ENCODE data around the gene BICRA. TPM values are rescaled to one million over a fixed set of nuclear protein-coding genes. Genes with fewer than 3 reads are reported as not detected.

Gene BICRA
- total and polyA plus RNA-seq, 2 of the 4 experiments (the other 2 are of a cell fraction), result 1.8 to 3.5 TPM

DNA sequence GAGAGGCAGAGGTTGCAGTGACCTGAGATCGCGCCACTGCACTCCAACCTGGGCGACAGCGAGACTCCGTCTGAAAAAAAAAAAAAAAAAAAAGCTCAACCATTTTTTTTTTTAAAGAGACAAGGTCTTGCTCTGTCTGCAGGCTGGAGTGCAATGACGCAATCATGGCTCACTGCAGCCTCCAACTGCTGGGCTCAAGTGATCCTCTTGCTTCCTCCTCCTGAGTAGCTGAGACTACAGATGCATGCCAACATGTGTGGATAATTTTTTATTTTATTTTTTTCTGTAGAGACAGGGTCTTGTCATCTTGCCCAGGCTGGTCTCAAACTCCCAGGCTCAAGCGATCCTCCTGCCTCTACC, 114.6 kb downstream of the BICRA start:
- Histone ChIP-seq H3K9ac (ENCODE audit: low read depth, low read length) (peak overlapping the region; percentile 77; the same call in 1 of the 2 replicates), H2BK20ac (ENCODE audit: low read depth, low read length) (no peak overlapping the region), H2AFZ (replicated peaks; ENCODE audit: low read length, poor library complexity) (no peak overlapping the region), H3K18ac (ENCODE audit: low read depth, low read length) (no peak overlapping the region), H2BK5ac (ENCODE audit: low read depth, low read length, poor library complexity, severe bottlenecking) (peak overlapping the region; percentile 93), H4K5ac (ENCODE audit: low read depth, low read length) (no peak overlapping the region), H3K27ac (ENCODE audit: insufficient read depth, low read length) (peak overlapping the region; percentile 99), H4K20me1 (ENCODE audit: insufficient read depth, low read length) (peaks cover 39% of the 10 kb centered on the region), H3K4me2 (ENCODE audit: low read depth, low read length) (peak overlapping the region; percentile 34), H2BK15ac (ENCODE audit: low read depth, low read length) (no peak overlapping the region), H2AK9ac (replicated peaks; ENCODE audit: low read depth, low read length, poor library complexity) (no peak overlapping the region), H3K27me3 (ENCODE audit: control insufficient read depth, insufficient read depth, low read length) (no peaks in the 10 kb centered on the region), H3K4me1 (ENCODE audit: control insufficient read depth, insufficient read depth, low read length) (peaks cover 35% of the 10 kb centered on the region), H3K9me1 (ENCODE audit: insufficient read depth, low read length) (peaks cover 29% of the 10 kb centered on the region), H3K56ac (ENCODE audit: extremely low read depth, insufficient read depth, low read length) (no peak overlapping the region), H3K4ac (ENCODE audit: low read depth, low read length) (peak overlapping the region; percentile 71), H4K91ac (ENCODE audit: insufficient read depth, low read depth, low read length) (no peak overlapping the region; the same call in 1 of the 2 replicates), H2BK120ac (ENCODE audit: low read depth, low read length) (no peak overlapping the region), H3K36me3 (ENCODE audit: control insufficient read depth, insufficient read depth, low read length) (peaks cover 56% of the 10 kb centered on the region), H3K4me3 (ENCODE audit: insufficient read depth, low read depth, low read length) (no peak overlapping the region), H3K9me3 (ENCODE audit: control insufficient read depth, insufficient read depth, low read length) (no peaks in the 10 kb centered on the region), H4K8ac (ENCODE audit: low read depth in 2 of 2, low read length in 2 of 2) (peak overlapping the region in 1 of 2 experiments; percentile 68; a peak in 1 of 4 replicates), H3K23ac (ENCODE audit: low read depth, low read length) (no peak overlapping the region), H3K79me1 (ENCODE audit: low read depth in 1 of 2, low read length in 2 of 2) (peaks cover 23 to 62% of the 10 kb centered on the region in 2 experiments), H3K14ac (replicated peaks; ENCODE audit: low read depth, low read length) (no peak overlapping the region), H2AK5ac (ENCODE audit: low read depth, low read length) (no peak overlapping the region; the same call in 1 of the 2 replicates)
- ATAC-seq (ENCODE audit: low read depth), result no peak
- CTCF ChIA-PET, result no interaction called here
- peak; percentile 14; the same call in 1 of the 2 replicates for TF ChIP-seq FOS (IDR thresholded peaks at IDR 0.05; ENCODE audit: low read depth, low read length)
- no peak for TF ChIP-seq RAD21 (IDR thresholded peaks at IDR 0.05; ENCODE audit: low read length)
- TF ChIP-seq CEBPB (IDR thresholded peaks at IDR 0.05; ENCODE audit: low read depth, low read length), result peak; percentile 98
- 0 out of 2 replicates have a peak, but pooled peaks have one; percentile 27 for TF ChIP-seq MXI1 (IDR thresholded peaks at IDR 0.05; ENCODE audit: borderline replicate concordance, low read depth, low read length)
- in situ Hi-C loops (cut with MboI; ENCODE audit: low sequenced_read_pairs) (loop anchor here (25.0 kb wide), 1 partner anchor 436 kb away; no protein-coding TSS in a partner anchor), intact Hi-C loops (cut with micrococcal nuclease) (no loop called here), dilution Hi-C loops (cut with HindIII; ENCODE audit: low sequenced_read_pairs, unreplicated experiment) (no loop called here)
- no CpG with 5 or more reads among the region's 7 CpGs for WGBS, 2 experiments (ENCODE audit: extremely low coverage in 2 of 2, insufficient read length in 1 of 2)
- peak; percentile 95 for DNase-seq
- POLR2A ChIA-PET (ENCODE audit: unreplicated experiment), result interaction anchor here (0.6 to 1.0 kb wide), 4 partner anchors 8 to 907 kb away, joined by 4 to 9 read pairs (median 5); no protein-coding TSS in a partner anchor
- no TSS peak for BruUV-seq (replicated peaks)
